Measurements from ENCODE around the gene ZNF679. TPM values are rescaled to one million over a fixed set of nuclear protein-coding genes. Genes with fewer than 3 reads are reported as not detected.

Gene ZNF679
- total RNA-seq, 1 experiment from 2014 or later: not detected

Other genes starting within 250 kb of the ZNF679 start
- gene ZNF722, start 229.6 kb upstream of the ZNF679 start, total RNA-seq (2014; rRNA removed; shearing (Covaris generic)): not detected in 2 replicates
- gene ZNF727, start 183.0 kb upstream of the ZNF679 start, total RNA-seq (2014; rRNA removed; shearing (Covaris generic)): not detected in 2 replicates
- not detected in 2 replicates for gene ZNF735, start 21.3 kb upstream of the ZNF679 start, total RNA-seq (2014; rRNA removed; shearing (Covaris generic))
- gene ZNF736, start 85.5 kb downstream of the ZNF679 start, total RNA-seq (2014; rRNA removed; shearing (Covaris generic)): 0.06 and 0.68 TPM in 2 replicates

All from SJSA1 (cell line).